Measurements from ENCODE around the gene ADGRL2.

The ADGRL2 gene

GRCh38 chr1:81800695-81801650 is at the start of gene ADGRL2:
Gene ADGRL2 (plus strand): TSS chr1:81800934. CDS start chr1:81836985, 36,051 bp downstream.
- DNase-seq: no peak

- no peak for DNase-seq
Measured at GRCh38 chr1:81752840-81753239, 47.9 kb upstream of the ADGRL2 start.

GRCh38 chr1:81754424-81754823 is 46.3 kb upstream of the ADGRL2 start:
- no peak for DNase-seq

GRCh38 chr1:81756872-81757271 is 43.9 kb upstream of the ADGRL2 start:
- no peak for DNase-seq

- DNase-seq: no peak
Measured at GRCh38 chr1:81757398-81758020, 43.2 kb upstream of the ADGRL2 start.

GRCh38 chr1:81758181-81758580 is 42.6 kb upstream of the ADGRL2 start:
- no peak for DNase-seq

GRCh38 chr1:81760477-81761097 is 40.1 kb upstream of the ADGRL2 start:
- DNase-seq: no peak

GRCh38 chr1:81775510-81775909 is 25.2 kb upstream of the ADGRL2 start:
- no peak for DNase-seq

- no peak for DNase-seq
Measured at GRCh38 chr1:81780705-81781454, 19.9 kb upstream of the ADGRL2 start.

GRCh38 chr1:81781749-81782148 is 19.0 kb upstream of the ADGRL2 start:
- no peak for DNase-seq

GRCh38 chr1:81792184-81792583 is 8.6 kb upstream of the ADGRL2 start:
- DNase-seq: no peak

- DNase-seq: no peak
Measured at GRCh38 chr1:81797701-81798100, 3.0 kb upstream of the ADGRL2 start.

- DNase-seq: no peak
Measured at GRCh38 chr1:81799939-81800694, 617 bp upstream of the ADGRL2 start.

- no peak for DNase-seq
Measured at GRCh38 chr1:81801651-81802456, 1.1 kb downstream of the ADGRL2 start.

- no peak for DNase-seq
Measured at GRCh38 chr1:81802457-81802706, 1.6 kb downstream of the ADGRL2 start.

- DNase-seq: no peak
Measured at GRCh38 chr1:81802707-81803430, 2.1 kb downstream of the ADGRL2 start.

- DNase-seq: no peak
Measured at GRCh38 chr1:81803431-81804110, 2.8 kb downstream of the ADGRL2 start.

- no peak for DNase-seq
Measured at GRCh38 chr1:81804312-81804711, 3.6 kb downstream of the ADGRL2 start.

GRCh38 chr1:81805537-81806431 is 5.0 kb downstream of the ADGRL2 start:
- DNase-seq: no peak

Data from CD4-positive, alpha-beta T cell treated with Interleukin-17A for 4 hours (primary cell).